Colon (tissue), 2 donors: ENCODE data around the gene ADD2.
"Not testable (repeated sequence)": the region's sequence is repeated elsewhere in the genome, so short reads cannot be mapped to it uniquely, and the experiment has no call there.

Source experiments
- FAIRE-seq: peaks from 2 replicates; lab custom pipeline; 2012; peaks lifted over from hg19 to GRCh38; lab: Jason Lieb, UNC
- donor health status: control.
- donor health status: control.

ADD2 gene

GRCh38 chr2:70641263-70641784, 126.7 kb downstream of the ADD2 start:
- FAIRE-seq, result no peak

GRCh38 chr2:70639841-70640436, 128.1 kb downstream of the ADD2 start:
- FAIRE-seq, result no peak

- FAIRE-seq, result no peak
These were observed 129.4 kb downstream of the ADD2 start for GRCh38 chr2:70638561-70638960.

- FAIRE-seq, result no peak
These were observed 134.5 kb downstream of the ADD2 start for GRCh38 chr2:70633508-70633907.

- FAIRE-seq, result no peak
These were observed 135.0 kb downstream of the ADD2 start for GRCh38 chr2:70632966-70633365.

GRCh38 chr2:70632388-70632787, 135.6 kb downstream of the ADD2 start:
- FAIRE-seq, result no peak

- FAIRE-seq, result no peak
These were observed 137.2 kb downstream of the ADD2 start for GRCh38 chr2:70630761-70631160.

- no peak for FAIRE-seq
These were observed 140.6 kb downstream of the ADD2 start for GRCh38 chr2:70627211-70627898.

GRCh38 chr2:70626254-70626990, 141.6 kb downstream of the ADD2 start:
- FAIRE-seq, result no peak

GRCh38 chr2:70621536-70621935, 146.5 kb downstream of the ADD2 start:
- FAIRE-seq, result not testable (repeated sequence)

- no peak for FAIRE-seq
These were observed 148.0 kb downstream of the ADD2 start for GRCh38 chr2:70620020-70620419.

- FAIRE-seq, result no peak
These were observed 148.8 kb downstream of the ADD2 start for GRCh38 chr2:70619167-70619566.

- FAIRE-seq, result no peak
These were observed 151.8 kb downstream of the ADD2 start for GRCh38 chr2:70616168-70616694.

- FAIRE-seq, result no peak
These were observed 152.8 kb downstream of the ADD2 start for GRCh38 chr2:70615222-70615621.

GRCh38 chr2:70613521-70613920, 154.5 kb downstream of the ADD2 start:
- FAIRE-seq, result no peak

GRCh38 chr2:70612574-70612973, 155.4 kb downstream of the ADD2 start:
- no peak for FAIRE-seq

GRCh38 chr2:70608373-70608772, 159.6 kb downstream of the ADD2 start:
- FAIRE-seq, result no peak

- FAIRE-seq, result no peak
These were observed 160.9 kb downstream of the ADD2 start for GRCh38 chr2:70607121-70607561.
